ENCODE results near the gene OR2V2. TPM values are rescaled to one million over a fixed set of nuclear protein-coding genes. Genes with fewer than 3 reads are reported as not detected.

The OR2V2 gene
- polyA plus RNA-seq, 1 donor from 2014 or later = not detected

DNA sequence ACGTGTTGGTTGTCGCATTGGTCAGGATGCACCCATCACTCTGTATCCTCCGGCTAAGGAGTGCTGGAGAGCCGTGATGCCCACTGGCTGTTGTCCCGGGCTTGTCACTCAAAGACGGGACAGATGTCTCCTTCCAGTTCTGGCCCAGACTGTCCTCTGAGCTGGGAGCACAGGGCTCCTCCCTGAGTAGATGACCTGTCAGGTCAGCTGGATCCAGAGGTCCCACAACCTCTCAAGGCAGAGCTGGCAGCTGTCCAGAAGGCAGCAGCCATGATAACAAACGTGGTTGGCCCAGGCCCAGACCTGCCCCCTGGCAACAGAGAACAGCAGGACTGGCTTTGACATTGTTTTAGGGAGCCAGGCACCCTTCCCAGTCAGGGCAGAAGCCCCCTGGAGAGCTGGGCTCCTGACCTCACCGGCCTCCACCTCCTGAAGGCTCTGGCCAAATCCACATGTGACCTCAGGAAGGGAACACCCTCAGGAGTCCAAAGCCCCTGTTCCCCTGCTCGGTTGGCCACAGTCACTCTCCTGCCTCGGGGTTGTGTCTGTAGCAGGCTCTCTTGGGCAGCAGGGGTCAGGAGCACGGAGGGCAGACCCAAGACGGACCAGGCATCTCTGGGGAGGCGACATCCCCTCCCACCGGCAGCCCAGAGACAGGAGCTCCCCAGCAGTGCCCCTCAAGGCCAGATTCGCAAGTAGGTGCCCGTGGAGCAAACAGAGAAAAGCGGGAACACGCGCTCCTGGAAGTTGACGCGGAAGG, 47.3 kb downstream of the OR2V2 start:
- Histone ChIP-seq H3K36me3 (ENCODE audit: insufficient read depth, low read length) (no peaks in the 10 kb centered on the region), H3K27me3 (ENCODE audit: insufficient read depth, low read depth, low read length) (no peaks in the 10 kb centered on the region)

DNA sequence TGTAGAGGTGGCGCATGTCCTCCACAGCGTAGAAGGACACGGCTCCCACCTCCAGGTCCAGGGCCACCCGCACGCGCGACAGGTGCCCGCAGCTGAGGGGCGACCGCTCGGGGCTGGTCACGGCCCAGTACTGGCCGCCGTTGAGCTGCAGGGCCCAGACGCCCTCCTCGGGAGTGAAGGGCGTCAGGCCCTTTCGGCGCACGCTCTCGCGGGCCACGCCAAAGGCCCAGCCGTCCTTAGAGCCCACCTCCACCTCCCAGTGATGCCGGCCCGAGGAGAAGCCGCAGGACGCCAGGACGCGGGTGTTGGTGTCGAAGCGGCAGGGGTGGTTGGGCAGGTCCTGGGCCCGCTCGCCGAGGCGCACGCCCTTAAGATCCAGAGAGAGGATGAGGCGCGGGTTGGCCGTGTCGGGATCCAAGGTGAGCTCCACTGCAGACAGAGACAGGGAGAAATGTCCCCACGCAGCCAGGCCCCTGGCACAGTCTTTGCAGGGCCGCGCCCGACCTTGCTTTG, 47.9 kb downstream of the OR2V2 start:
- Histone ChIP-seq H3K9ac (ENCODE audit: low read length) (no peak overlapping the region), H3K9me2 (ENCODE audit: insufficient read depth, low read length) (no peaks in the 10 kb centered on the region), H3K79me2 (replicated peaks; ENCODE audit: insufficient read depth, low read length) (no peaks in the 10 kb centered on the region), H4K20me1 (ENCODE audit: insufficient read depth) (no peaks in the 10 kb centered on the region), H3K4me3 (ENCODE audit: low read length) (no peak overlapping the region), H2AFZ (ENCODE audit: low read depth, low read length) (no peak overlapping the region), H3F3A (ENCODE audit: insufficient read depth, low read length, poor library complexity, severe bottlenecking) (peaks cover 9% of the 10 kb centered on the region), H3K27ac (ENCODE audit: low read length) (no peak overlapping the region), H3K4me2 (ENCODE audit: low read length) (no peak overlapping the region), H3K9me3 (ENCODE audit: low read length) (no peaks in the 10 kb centered on the region), H3K36me3 (ENCODE audit: insufficient read depth, low read length) (no peaks in the 10 kb centered on the region), H3K27me3 (ENCODE audit: insufficient read depth, low read depth, low read length) (peaks cover 4% of the 10 kb centered on the region)
- TF ChIP-seq TAF1 (IDR thresholded peaks at IDR 0.05; ENCODE audit: low read depth) (no peak), POLR2AphosphoS5 (IDR thresholded peaks at IDR 0.05) (no peak), EP300 (conservative IDR thresholded peaks at IDR 0.05; ENCODE audit: poor library complexity, severe bottlenecking) (no peak), EZH2 (IDR thresholded peaks at IDR 0.05; ENCODE audit: borderline replicate concordance, insufficient read depth, low read length, poor library complexity, severe bottlenecking) (no peak), MXI1 (conservative IDR thresholded peaks at IDR 0.05; ENCODE audit: poor library complexity, severe bottlenecking) (no peak), RAD21 (conservative IDR thresholded peaks at IDR 0.05) (no peak), SMC3 (conservative IDR thresholded peaks at IDR 0.05; ENCODE audit: poor library complexity) (no peak)
- TF ChIP-seq, protein P1, sequence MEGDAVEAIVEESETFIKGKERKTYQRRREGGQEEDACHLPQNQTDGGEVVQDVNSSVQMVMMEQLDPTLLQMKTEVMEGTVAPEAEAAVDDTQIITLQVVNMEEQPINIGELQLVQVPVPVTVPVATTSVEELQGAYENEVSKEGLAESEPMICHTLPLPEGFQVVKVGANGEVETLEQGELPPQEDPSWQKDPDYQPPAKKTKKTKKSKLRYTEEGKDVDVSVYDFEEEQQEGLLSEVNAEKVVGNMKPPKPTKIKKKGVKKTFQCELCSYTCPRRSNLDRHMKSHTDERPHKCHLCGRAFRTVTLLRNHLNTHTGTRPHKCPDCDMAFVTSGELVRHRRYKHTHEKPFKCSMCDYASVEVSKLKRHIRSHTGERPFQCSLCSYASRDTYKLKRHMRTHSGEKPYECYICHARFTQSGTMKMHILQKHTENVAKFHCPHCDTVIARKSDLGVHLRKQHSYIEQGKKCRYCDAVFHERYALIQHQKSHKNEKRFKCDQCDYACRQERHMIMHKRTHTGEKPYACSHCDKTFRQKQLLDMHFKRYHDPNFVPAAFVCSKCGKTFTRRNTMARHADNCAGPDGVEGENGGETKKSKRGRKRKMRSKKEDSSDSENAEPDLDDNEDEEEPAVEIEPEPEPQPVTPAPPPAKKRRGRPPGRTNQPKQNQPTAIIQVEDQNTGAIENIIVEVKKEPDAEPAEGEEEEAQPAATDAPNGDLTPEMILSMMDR (IDR thresholded peaks at IDR 0.05; ENCODE audit: poor library complexity, severe bottlenecking) = no peak
- TF ChIP-seq, protein P2, sequence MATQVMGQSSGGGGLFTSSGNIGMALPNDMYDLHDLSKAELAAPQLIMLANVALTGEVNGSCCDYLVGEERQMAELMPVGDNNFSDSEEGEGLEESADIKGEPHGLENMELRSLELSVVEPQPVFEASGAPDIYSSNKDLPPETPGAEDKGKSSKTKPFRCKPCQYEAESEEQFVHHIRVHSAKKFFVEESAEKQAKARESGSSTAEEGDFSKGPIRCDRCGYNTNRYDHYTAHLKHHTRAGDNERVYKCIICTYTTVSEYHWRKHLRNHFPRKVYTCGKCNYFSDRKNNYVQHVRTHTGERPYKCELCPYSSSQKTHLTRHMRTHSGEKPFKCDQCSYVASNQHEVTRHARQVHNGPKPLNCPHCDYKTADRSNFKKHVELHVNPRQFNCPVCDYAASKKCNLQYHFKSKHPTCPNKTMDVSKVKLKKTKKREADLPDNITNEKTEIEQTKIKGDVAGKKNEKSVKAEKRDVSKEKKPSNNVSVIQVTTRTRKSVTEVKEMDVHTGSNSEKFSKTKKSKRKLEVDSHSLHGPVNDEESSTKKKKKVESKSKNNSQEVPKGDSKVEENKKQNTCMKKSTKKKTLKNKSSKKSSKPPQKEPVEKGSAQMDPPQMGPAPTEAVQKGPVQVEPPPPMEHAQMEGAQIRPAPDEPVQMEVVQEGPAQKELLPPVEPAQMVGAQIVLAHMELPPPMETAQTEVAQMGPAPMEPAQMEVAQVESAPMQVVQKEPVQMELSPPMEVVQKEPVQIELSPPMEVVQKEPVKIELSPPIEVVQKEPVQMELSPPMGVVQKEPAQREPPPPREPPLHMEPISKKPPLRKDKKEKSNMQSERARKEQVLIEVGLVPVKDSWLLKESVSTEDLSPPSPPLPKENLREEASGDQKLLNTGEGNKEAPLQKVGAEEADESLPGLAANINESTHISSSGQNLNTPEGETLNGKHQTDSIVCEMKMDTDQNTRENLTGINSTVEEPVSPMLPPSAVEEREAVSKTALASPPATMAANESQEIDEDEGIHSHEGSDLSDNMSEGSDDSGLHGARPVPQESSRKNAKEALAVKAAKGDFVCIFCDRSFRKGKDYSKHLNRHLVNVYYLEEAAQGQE (IDR thresholded peaks at IDR 0.05; ENCODE audit: borderline replicate concordance) = no peak

More for the DNA sequence above, 47.3 kb downstream of the OR2V2 start:
- H3K9me2 ChIP-seq (ENCODE audit: insufficient read depth, low read length) = no peaks in the 10 kb centered on the region
- H3K27ac ChIP-seq (ENCODE audit: low read length) = no peak overlapping the region
- H3K4me3 ChIP-seq (ENCODE audit: low read length) = no peak overlapping the region
- H3F3A ChIP-seq (ENCODE audit: insufficient read depth, low read length, poor library complexity, severe bottlenecking) = peaks cover 9% of the 10 kb centered on the region
- TF ChIP-seq, protein P2 (IDR thresholded peaks at IDR 0.05; ENCODE audit: borderline replicate concordance) = no peak
- TF ChIP-seq MXI1 (conservative IDR thresholded peaks at IDR 0.05; ENCODE audit: poor library complexity, severe bottlenecking) = no peak
- no peak for TF ChIP-seq TAF1 (IDR thresholded peaks at IDR 0.05; ENCODE audit: low read depth)
- TF ChIP-seq, protein P1 (IDR thresholded peaks at IDR 0.05; ENCODE audit: poor library complexity, severe bottlenecking) = no peak
- no peak for TF ChIP-seq EZH2 (IDR thresholded peaks at IDR 0.05; ENCODE audit: borderline replicate concordance, insufficient read depth, low read length, poor library complexity, severe bottlenecking)
- H3K9ac ChIP-seq (ENCODE audit: low read length) = no peak overlapping the region
- H2AFZ ChIP-seq (ENCODE audit: low read depth, low read length) = no peak overlapping the region
- H3K79me2 ChIP-seq (replicated peaks; ENCODE audit: insufficient read depth, low read length) = no peaks in the 10 kb centered on the region
- H3K9me3 ChIP-seq (ENCODE audit: low read length) = no peaks in the 10 kb centered on the region
- no peaks in the 10 kb centered on the region for H4K20me1 ChIP-seq (ENCODE audit: insufficient read depth)
- H3K4me2 ChIP-seq (ENCODE audit: low read length) = no peak overlapping the region
